ENCODE data around the gene KCNC4. TPM values are rescaled to one million over a fixed set of nuclear protein-coding genes. Genes with fewer than 3 reads are reported as not detected.
A peak's percentile ranks its signal among the peaks of the same experiment; 100 is the strongest.

The KCNC4 gene
- total RNA-seq, 2 experiments from 2014 or later = 13.9 to 14.3 TPM

- Mint-ChIP-seq H3K4me3 (no peak overlapping the region), H3K36me3 (ENCODE audit: low read depth) (peaks cover 30% of the 10 kb centered on the region), H3K27ac (peak overlapping the region; percentile 95), H3K9me3 (ENCODE audit: low read depth) (no peaks in the 10 kb centered on the region), H3K4me1 (peaks cover 54% of the 10 kb centered on the region), H3K27me3 (no peaks in the 10 kb centered on the region)
- ChIA-PET CTCF (interaction anchor here (0.9 to 1.0 kb wide), 2 partner anchors 26 to 31 kb away, joined by 3 to 4 read pairs; no protein-coding TSS in a partner anchor), POLR2A (no interaction called here)
- intact Hi-C loops (cut with DNase I, micrococcal nuclease) = loop anchor here in 1 of 2 experiments (5.0 kb wide), 1 partner anchor 983 kb away; no protein-coding TSS in a partner anchor
- DNase-seq = no peak
- no peak for ATAC-seq
These were observed 24.6 kb downstream of the KCNC4 start for GRCh38 chr1:110234691-110235090.

- peaks cover 26% of the 10 kb centered on the region for H3K36me3 Mint-ChIP-seq (ENCODE audit: low read depth)
- intact Hi-C loops (cut with DNase I, micrococcal nuclease) = loop anchor here in 1 of 2 experiments (5.0 kb wide), 1 partner anchor 982 kb away; no protein-coding TSS in a partner anchor
- peak overlapping the region; percentile 95 for H3K27ac Mint-ChIP-seq
- ATAC-seq (no peak), DNase-seq (no peak)
- CTCF ChIA-PET = interaction anchor here (0.7 to 4.4 kb wide), 2 partner anchors 27 to 395 kb away, joined by 4 to 28 read pairs; partner anchors contain the start of gene KCNC4
- H3K4me3 Mint-ChIP-seq = peak overlapping the region; percentile 42
- POLR2A ChIA-PET = interaction anchor here (0.6 kb wide), 1 partner anchor 177 kb away, joined by 5 read pairs; no protein-coding TSS in a partner anchor
- peaks cover 57% of the 10 kb centered on the region for H3K4me1 Mint-ChIP-seq
- no peaks in the 10 kb centered on the region for H3K9me3 Mint-ChIP-seq (ENCODE audit: low read depth)
- no peaks in the 10 kb centered on the region for H3K27me3 Mint-ChIP-seq
These were observed 25.2 kb downstream of the KCNC4 start for GRCh38 chr1:110235181-110235833.

GRCh38 chr1:110235834-110236682, 25.9 kb downstream of the KCNC4 start:
- Mint-ChIP-seq H3K27me3 (no peaks in the 10 kb centered on the region), H3K4me3 (peak overlapping the region; percentile 42), H3K36me3 (ENCODE audit: low read depth) (peaks cover 23% of the 10 kb centered on the region), H3K27ac (peak overlapping the region; percentile 95), H3K9me3 (ENCODE audit: low read depth) (no peaks in the 10 kb centered on the region), H3K4me1 (peaks cover 57% of the 10 kb centered on the region)
- ATAC-seq (peak; percentile 90), DNase-seq (peak; percentile 85)
- intact Hi-C loops (cut with DNase I, micrococcal nuclease) = loop anchor here (1.0 to 5.0 kb wide), 7 partner anchors 21 to 981 kb away; partner anchors contain the start of gene KCNC4 (in 1 of the 2)
- CTCF ChIA-PET = interaction anchor here (0.7 to 4.4 kb wide), 4 partner anchors 10 to 394 kb away, joined by 3 to 28 read pairs (median 4); partner anchors contain the start of gene KCNC4
- POLR2A ChIA-PET = interaction anchor here (0.6 to 1.4 kb wide), 5 partner anchors 19 to 176 kb away, joined by 3 to 6 read pairs (median 4); partner anchors contain the start of gene RBM15

- ATAC-seq (no peak), DNase-seq (no peak)
- Mint-ChIP-seq H3K27ac (peak overlapping the region; percentile 12), H3K9me3 (ENCODE audit: low read depth) (no peaks in the 10 kb centered on the region), H3K36me3 (ENCODE audit: low read depth) (peaks cover 22% of the 10 kb centered on the region), H3K4me3 (no peak overlapping the region), H3K27me3 (no peaks in the 10 kb centered on the region), H3K4me1 (peaks cover 57% of the 10 kb centered on the region)
- intact Hi-C loops (cut with DNase I, micrococcal nuclease) = loop anchor here in 1 of 2 experiments (2.0 to 5.0 kb wide), 2 partner anchors 637 to 980 kb away; no protein-coding TSS in a partner anchor
- ChIA-PET CTCF (interaction anchor here (1.1 to 4.4 kb wide), 3 partner anchors 29 to 223 kb away, joined by 3 to 28 read pairs (median 5); partner anchors contain the start of gene KCNC4), POLR2A (interaction anchor here (0.6 to 1.4 kb wide), 3 partner anchors 11 to 150 kb away, joined by 3 to 6 read pairs (median 4); partner anchors contain the start of gene RBM15)
These were observed 27.5 kb downstream of the KCNC4 start for GRCh38 chr1:110237386-110238152.

GRCh38 chr1:110239441-110240430, 29.6 kb downstream of the KCNC4 start:
- DNase-seq = no peak
- Mint-ChIP-seq H3K4me3 (no peak overlapping the region), H3K27me3 (no peaks in the 10 kb centered on the region), H3K36me3 (ENCODE audit: low read depth) (peaks cover 16% of the 10 kb centered on the region), H3K9me3 (ENCODE audit: low read depth) (no peaks in the 10 kb centered on the region), H3K27ac (peak overlapping the region; percentile 26), H3K4me1 (peaks cover 62% of the 10 kb centered on the region)
- no peak for ATAC-seq
- CTCF ChIA-PET = interaction anchor here (0.9 to 4.4 kb wide), 6 partner anchors 24 to 43 kb away, joined by 3 to 28 read pairs (median 4); partner anchors contain the start of gene KCNC4
- intact Hi-C loops (cut with DNase I, micrococcal nuclease) = loop anchor here (1.0 to 5.0 kb wide), 2 partner anchors 12 to 978 kb away; no protein-coding TSS in a partner anchor
- POLR2A ChIA-PET = no interaction called here

- Mint-ChIP-seq H3K4me1 (peaks cover 53% of the 10 kb centered on the region), H3K27me3 (no peaks in the 10 kb centered on the region), H3K27ac (no peak overlapping the region), H3K4me3 (no peak overlapping the region), H3K36me3 (ENCODE audit: low read depth) (peaks cover 14% of the 10 kb centered on the region), H3K9me3 (ENCODE audit: low read depth) (no peaks in the 10 kb centered on the region)
- ATAC-seq (no peak), DNase-seq (no peak)
- ChIA-PET POLR2A (interaction anchor here (0.5 kb wide), 1 partner anchor 204 kb away, joined by 6 read pairs; no protein-coding TSS in a partner anchor), CTCF (interaction anchor here (1.2 to 1.5 kb wide), 5 partner anchors 15 to 43 kb away, joined by 4 to 6 read pairs (median 5); no protein-coding TSS in a partner anchor)
- intact Hi-C loops (cut with DNase I, micrococcal nuclease) = no loop called here
These were observed 30.5 kb downstream of the KCNC4 start for GRCh38 chr1:110240476-110241210.

- H3K4me3 Mint-ChIP-seq = no peak overlapping the region
- intact Hi-C loops (cut with DNase I, micrococcal nuclease) = no loop called here
- peak overlapping the region; percentile 48 for H3K27ac Mint-ChIP-seq
- peaks cover 44% of the 10 kb centered on the region for H3K4me1 Mint-ChIP-seq
- ChIA-PET POLR2A (no interaction called here), CTCF (interaction anchor here (1.2 to 1.5 kb wide), 3 partner anchors 14 to 44 kb away, joined by 4 to 6 read pairs (median 5); no protein-coding TSS in a partner anchor)
- H3K36me3 Mint-ChIP-seq (ENCODE audit: low read depth) = peaks cover 12% of the 10 kb centered on the region
- H3K27me3 Mint-ChIP-seq = no peaks in the 10 kb centered on the region
- ATAC-seq (no peak), DNase-seq (no peak)
- H3K9me3 Mint-ChIP-seq (ENCODE audit: low read depth) = no peaks in the 10 kb centered on the region
These were observed 31.4 kb downstream of the KCNC4 start for GRCh38 chr1:110241516-110241915.

- no peak overlapping the region for H3K27ac Mint-ChIP-seq
- peaks cover 39% of the 10 kb centered on the region for H3K4me1 Mint-ChIP-seq
- ChIA-PET POLR2A (no interaction called here), CTCF (interaction anchor here (0.6 to 1.5 kb wide), 2 partner anchors 13 to 45 kb away, joined by 3 to 6 read pairs; no protein-coding TSS in a partner anchor)
- intact Hi-C loops (cut with DNase I, micrococcal nuclease) = no loop called here
- H3K27me3 Mint-ChIP-seq = no peaks in the 10 kb centered on the region
- peaks cover 10% of the 10 kb centered on the region for H3K36me3 Mint-ChIP-seq (ENCODE audit: low read depth)
- DNase-seq = no peak
- H3K9me3 Mint-ChIP-seq (ENCODE audit: low read depth) = no peaks in the 10 kb centered on the region
- ATAC-seq = no peak
- H3K4me3 Mint-ChIP-seq = no peak overlapping the region
These were observed 31.9 kb downstream of the KCNC4 start for GRCh38 chr1:110242062-110242461.

GRCh38 chr1:110242731-110243130, 32.6 kb downstream of the KCNC4 start:
- no peak for ATAC-seq
- CTCF ChIA-PET = interaction anchor here (0.6 to 2.2 kb wide), 2 partner anchors 34 to 46 kb away, joined by 3 to 9 read pairs; no protein-coding TSS in a partner anchor
- peaks cover 32% of the 10 kb centered on the region for H3K4me1 Mint-ChIP-seq
- no peaks in the 10 kb centered on the region for H3K27me3 Mint-ChIP-seq
- POLR2A ChIA-PET = no interaction called here
- peaks cover 8% of the 10 kb centered on the region for H3K36me3 Mint-ChIP-seq (ENCODE audit: low read depth)
- intact Hi-C loops (cut with DNase I, micrococcal nuclease) = no loop called here
- no peaks in the 10 kb centered on the region for H3K9me3 Mint-ChIP-seq (ENCODE audit: low read depth)
- no peak overlapping the region for H3K4me3 Mint-ChIP-seq
- no peak for DNase-seq
- H3K27ac Mint-ChIP-seq = no peak overlapping the region
